ENCODE measurements around the gene WASL.
A peak's percentile ranks its signal among the peaks of the same experiment; 100 is the strongest.
"Not testable (repeated sequence)": the region's sequence is repeated elsewhere in the genome, so short reads cannot be mapped to it uniquely, and the experiment has no call there.

WASL gene

GRCh38 chr7:123748734-123749536 lies at the start of gene WASL:
Gene WASL (minus strand): TSS chr7:123749003. CDS start chr7:123748734, 269 bp downstream.
- peak; percentile 71 to 79 (median 73) for DNase-seq (ENCODE audit: low read depth in 3 of 3)

DNA sequence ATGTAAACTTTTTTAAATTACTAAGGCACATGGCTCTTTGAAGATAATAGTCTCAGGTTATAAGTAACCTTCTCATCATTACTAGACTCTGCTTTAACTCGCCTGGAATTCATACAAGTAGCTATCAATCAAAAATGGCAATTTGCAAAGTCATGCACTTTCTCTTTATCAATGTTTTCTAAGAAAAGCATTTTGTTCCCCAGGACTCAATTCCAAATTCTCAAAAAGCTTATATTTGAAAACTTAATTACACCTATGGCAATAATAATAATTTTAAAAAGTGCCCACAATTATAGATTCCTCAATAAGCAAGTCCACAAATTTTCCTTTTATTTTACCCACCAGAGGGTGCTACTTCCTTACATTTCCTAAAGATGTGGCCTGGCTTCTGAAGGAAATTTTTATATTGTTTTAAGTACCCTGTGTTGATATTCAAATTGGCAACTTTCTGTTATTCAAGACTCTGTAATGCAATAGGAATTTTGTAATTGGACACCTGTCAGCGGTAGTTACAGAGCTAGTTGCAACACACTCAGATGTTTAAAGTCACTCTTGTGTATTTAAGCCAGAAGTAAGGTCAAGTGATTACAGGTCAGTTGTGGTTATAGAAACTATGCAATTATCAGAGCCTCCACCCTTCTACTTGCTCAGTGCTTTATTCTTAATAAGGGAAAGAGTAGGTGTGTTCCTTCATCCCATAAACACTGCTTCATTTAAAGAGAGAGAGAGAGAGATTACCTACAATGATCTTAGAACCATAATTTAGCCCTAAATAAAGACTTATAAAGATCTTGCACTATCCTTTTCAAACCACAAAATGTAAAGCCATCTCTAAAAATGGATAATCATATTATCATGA lies 49.1 kb upstream of the WASL start:
- no peak for DNase-seq (ENCODE audit: low read depth in 3 of 3)

DNA sequence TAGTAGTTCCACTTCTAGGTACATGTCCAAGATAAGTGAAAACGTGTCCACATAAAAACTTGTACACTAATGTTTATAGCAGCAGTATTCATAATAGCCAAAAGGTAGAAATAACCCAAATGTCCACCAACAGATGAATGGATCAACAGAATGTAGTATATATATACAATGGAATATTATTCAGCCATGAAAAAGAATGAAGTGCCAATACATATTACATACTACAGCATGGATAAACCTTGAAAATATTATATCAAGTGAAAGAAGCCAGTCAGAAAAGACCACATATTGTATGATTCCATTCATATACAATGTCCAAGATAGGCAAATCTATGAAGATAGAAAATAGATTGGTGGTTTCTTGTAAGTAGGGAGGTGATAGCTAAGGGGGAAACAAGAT lies 47.8 kb upstream of the WASL start:
- no peak for DNase-seq (ENCODE audit: low read depth in 3 of 3)

GRCh38 chr7:123795917-123796316 lies 47.1 kb upstream of the WASL start:
- DNase-seq (ENCODE audit: low read depth in 3 of 3) = no peak

DNA sequence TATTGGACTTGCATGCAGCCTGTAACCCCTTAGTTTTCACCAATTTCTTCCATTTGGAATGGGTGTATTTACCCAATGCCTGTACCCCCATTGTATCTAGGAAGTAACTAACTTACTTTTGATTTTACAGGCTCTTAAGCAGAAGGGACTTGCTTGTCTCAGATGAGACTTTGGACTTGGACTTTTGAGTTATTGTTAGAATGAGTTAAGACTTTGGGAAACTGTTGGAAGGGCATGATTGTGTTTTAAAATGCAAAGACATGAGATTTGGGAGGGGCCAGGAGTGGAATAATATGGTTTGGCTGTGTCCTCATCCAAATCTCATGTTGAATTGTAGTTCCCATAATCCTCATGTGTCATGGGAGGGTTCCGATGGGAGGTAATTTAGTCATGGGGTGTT lies 46.3 kb upstream of the WASL start:
- not testable (repeated sequence) for DNase-seq (ENCODE audit: low read depth in 3 of 3)

GRCh38 chr7:123792547-123792946 lies 43.7 kb upstream of the WASL start:
- DNase-seq (ENCODE audit: low read depth in 3 of 3) = no peak

DNA sequence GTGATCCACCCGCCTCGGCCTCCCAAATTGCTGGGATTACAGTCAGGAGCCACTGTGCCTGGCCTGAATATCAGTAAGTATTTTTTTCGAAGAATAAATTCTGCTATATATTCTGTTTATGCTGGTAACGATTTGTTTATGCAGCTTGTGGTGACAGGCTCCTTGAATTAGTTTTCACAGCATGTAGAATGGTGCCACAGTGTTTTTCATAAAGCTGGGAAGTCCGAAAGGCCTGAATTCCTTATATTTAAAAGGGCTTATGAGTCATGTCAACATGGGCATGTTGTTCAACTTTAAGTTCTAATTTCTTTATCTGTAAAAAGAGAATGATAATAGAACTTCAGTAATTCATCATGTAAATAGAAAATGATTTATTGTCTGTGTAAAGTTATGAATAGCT lies 42.2 kb upstream of the WASL start:
- DNase-seq (ENCODE audit: low read depth in 3 of 3) = no peak

DNA sequence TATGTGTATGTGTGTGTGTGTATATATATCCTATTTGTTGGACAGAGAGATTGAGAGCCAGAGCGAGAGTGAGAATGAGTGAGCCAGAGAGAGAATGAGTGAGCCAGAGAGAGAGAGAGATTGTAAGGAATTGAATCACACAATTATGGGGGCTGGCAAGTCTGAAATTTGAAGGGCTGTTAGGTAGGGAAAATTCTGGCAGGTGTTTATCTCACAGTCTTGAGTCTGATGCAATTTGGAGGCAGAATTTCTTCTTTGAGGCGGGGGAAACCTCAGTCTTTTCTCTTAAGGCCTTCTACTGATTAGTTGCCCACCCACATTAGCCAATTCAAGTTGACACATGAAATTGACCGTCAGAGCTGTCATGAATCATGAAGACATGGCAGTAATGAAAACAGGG lies 41.0 kb upstream of the WASL start:
- DNase-seq (ENCODE audit: low read depth in 3 of 3) = no peak

GRCh38 chr7:123789206-123789784 lies 40.5 kb upstream of the WASL start:
- no peak for DNase-seq (ENCODE audit: low read depth in 3 of 3)

GRCh38 chr7:123788584-123788983 lies 39.8 kb upstream of the WASL start:
- no peak for DNase-seq (ENCODE audit: low read depth in 3 of 3)

- DNase-seq (ENCODE audit: low read depth in 3 of 3) = no peak
These were observed 38.6 kb upstream of the WASL start for GRCh38 chr7:123787220-123788007.

GRCh38 chr7:123784263-123784662 lies 35.5 kb upstream of the WASL start:
- DNase-seq (ENCODE audit: low read depth in 3 of 3) = no peak

DNA sequence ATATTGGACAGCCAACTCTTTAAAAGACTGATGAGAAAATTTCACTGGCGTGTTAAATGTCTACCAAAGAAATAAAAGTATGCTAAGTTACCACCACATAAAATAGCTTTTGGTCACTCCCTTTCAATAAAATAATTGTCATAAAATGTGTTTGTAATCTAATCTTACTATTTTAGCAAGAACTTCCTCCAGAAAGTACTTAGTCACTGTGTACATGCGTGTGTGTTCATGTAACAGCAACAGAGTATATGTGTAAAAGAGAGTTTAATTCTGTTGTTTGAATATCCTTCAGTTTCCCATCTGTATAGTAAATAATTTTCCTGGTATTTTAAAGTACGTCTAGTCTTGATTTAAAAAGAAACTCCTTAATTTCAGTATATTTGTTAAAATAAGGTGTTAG lies 35.0 kb upstream of the WASL start:
- no peak for DNase-seq (ENCODE audit: low read depth in 3 of 3)

GRCh38 chr7:123782071-123782798 lies 33.4 kb upstream of the WASL start:
- DNase-seq (ENCODE audit: low read depth in 3 of 3) = no peak

DNA sequence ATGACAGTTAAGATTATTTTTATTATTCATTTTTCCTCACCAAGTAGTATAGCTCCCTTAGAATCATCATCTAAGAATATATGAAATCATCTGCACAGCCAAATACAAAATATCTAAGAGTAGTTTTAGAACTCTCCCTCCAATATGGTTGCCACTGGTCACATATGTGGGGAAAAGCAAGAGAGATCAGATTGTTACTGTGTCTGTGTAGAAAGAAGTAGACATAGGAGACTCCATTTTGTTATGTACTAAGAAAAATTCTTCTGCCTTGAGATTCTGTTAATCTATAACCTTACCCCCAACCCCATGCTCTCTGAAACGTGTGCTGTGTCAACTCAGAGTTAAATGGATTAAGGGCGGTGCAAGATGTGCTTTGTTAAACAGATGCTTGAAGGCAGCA lies 31.7 kb upstream of the WASL start:
- DNase-seq (ENCODE audit: low read depth in 3 of 3) = not testable (repeated sequence)

GRCh38 chr7:123774496-123774895 lies 25.7 kb upstream of the WASL start:
- no peak for DNase-seq (ENCODE audit: low read depth in 3 of 3)

DNA sequence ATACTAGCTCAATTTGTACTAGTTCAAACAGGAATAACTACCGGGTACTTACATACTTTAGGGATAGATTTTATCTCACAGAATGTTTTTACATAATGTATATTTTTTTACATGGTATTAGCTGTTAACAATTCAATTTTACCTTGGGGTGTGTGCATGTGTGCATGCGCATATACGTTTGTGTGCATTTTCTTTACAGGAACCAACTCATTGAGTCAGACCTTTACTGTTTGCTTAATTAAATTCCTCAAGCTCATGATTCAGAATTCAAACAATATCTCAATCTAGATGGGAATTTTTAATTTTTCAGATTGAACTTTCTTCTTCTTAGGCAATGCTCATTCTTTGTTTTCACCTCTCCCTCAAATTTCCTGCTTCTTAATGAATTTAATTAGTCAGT lies 24.7 kb upstream of the WASL start:
- DNase-seq (ENCODE audit: low read depth in 3 of 3) = no peak

- DNase-seq (ENCODE audit: low read depth in 3 of 3) = no peak
These were observed 23.8 kb upstream of the WASL start for GRCh38 chr7:123772652-123773051.

GRCh38 chr7:123771846-123772245 lies 23.0 kb upstream of the WASL start:
- DNase-seq (ENCODE audit: low read depth in 3 of 3) = no peak

- DNase-seq (ENCODE audit: low read depth in 3 of 3) = no peak
These were observed 22.5 kb upstream of the WASL start for GRCh38 chr7:123771256-123771655.

DNA sequence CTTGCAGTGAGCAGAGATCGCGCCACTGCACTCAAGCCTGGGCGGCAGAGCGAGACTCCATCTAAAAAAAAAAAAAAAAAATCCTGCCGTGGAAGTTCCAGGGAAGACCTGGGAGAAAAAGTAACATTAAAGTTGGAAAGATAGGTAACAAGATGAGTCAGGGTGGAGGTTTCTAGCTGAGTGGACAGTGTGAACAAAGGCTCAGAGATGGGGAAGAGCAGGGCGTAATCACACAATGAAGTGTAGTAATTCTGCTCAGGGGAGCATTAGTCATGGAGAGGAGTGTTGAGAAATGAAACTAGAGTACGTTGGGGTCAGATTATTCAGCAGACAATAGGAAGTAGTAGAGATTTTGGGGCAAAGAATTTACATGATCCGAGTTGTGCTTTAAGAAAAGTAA lies 21.6 kb upstream of the WASL start:
- DNase-seq (ENCODE audit: low read depth in 3 of 3) = no peak

Measured in stimulated activated CD4-positive, alpha-beta T cell treated with anti-CD3 and anti-CD28 coated beads, TNF-alpha, amount 100 ng/mL, for 4 hours (primary cell).